ENCODE results near the gene TMEM175. TPM values are rescaled to one million over a fixed set of nuclear protein-coding genes. Genes with fewer than 3 reads are reported as not detected.

TMEM175 gene
- total RNA-seq: 3.8 and 7.0 TPM in 2 replicates

GRCh38 chr4:931960-932712 lies at the start of gene TMEM175, which contains the start of gene GAK:
TMEM175 (plus strand) TSS chr4:932460; CDS start chr4:947740, 15,280 bp downstream.
GAK (minus strand) TSS chr4:932316; CDS start chr4:932187, 129 bp downstream.

GRCh38 chr4:973431-974397 lies 41.5 kb downstream of the TMEM175 start, which contains the start of gene DGKQ:
DGKQ (minus strand) TSS chr4:973569; CDS start chr4:973482, 87 bp downstream.

GRCh38 chr4:986879-987623 lies 54.8 kb downstream of the TMEM175 start, which contains the start of gene IDUA:
IDUA (plus strand) TSS chr4:987044; CDS start chr4:987085, 41 bp downstream.

GRCh38 chr4:993111-994029 lies 61.1 kb downstream of the TMEM175 start, which contains the start of gene SLC26A1:
SLC26A1 (minus strand) TSS chr4:993404; CDS start chr4:991703, 1,701 bp downstream.

Other genes starting within 250 kb of the TMEM175 start
- 0.21 and 0.96 TPM in 2 replicates for gene SLC49A3, start 243.3 kb upstream of the TMEM175 start, total RNA-seq
- 37.5 and 57.4 TPM in 2 replicates for gene PCGF3, start 226.6 kb upstream of the TMEM175 start, total RNA-seq
- not detected in 2 replicates for gene CPLX1, start 106.3 kb upstream of the TMEM175 start, total RNA-seq
- 50.5 and 71.3 TPM in 2 replicates for gene GAK, start 144 bp upstream of the TMEM175 start, total RNA-seq
- 27.9 and 32.8 TPM in 2 replicates for gene DGKQ, start 41.1 kb downstream of the TMEM175 start, total RNA-seq
- gene IDUA, start 54.6 kb downstream of the TMEM175 start, total RNA-seq: 3.8 and 7.7 TPM in 2 replicates
- gene SLC26A1, start 60.9 kb downstream of the TMEM175 start, total RNA-seq: 0.21 and 0.24 TPM in 2 replicates
- 8.5 and 13.7 TPM in 2 replicates for gene FGFRL1, start 79.2 kb downstream of the TMEM175 start, total RNA-seq
- under 0.01 and 0.64 TPM in 2 replicates for gene RNF212, start 181.1 kb downstream of the TMEM175 start, total RNA-seq
- 2.4 and 7.7 TPM in 2 replicates for gene SPON2, start 240.1 kb downstream of the TMEM175 start, total RNA-seq